Mononuclear cell (primary cell): Measurements from ENCODE around the gene SREBF1. TPM values are rescaled to one million over a fixed set of nuclear protein-coding genes. Genes with fewer than 3 reads are reported as not detected.

Source experiments
- H3K27me3 ChIP-seq: 2 replicates; pipeline ENCODE4 v1.6.0; 2011; ENCODE audit warnings: low read length, control low read depth; ENCODE audit not compliant: insufficient read depth
- H3K4me1 ChIP-seq: 2 replicates; pipeline ENCODE4 v1.5.1; 2011; ENCODE audit warnings: mild to moderate bottlenecking, low read length, control low read depth; ENCODE audit not compliant: insufficient read depth
- H3K4me3 ChIP-seq: 2 replicates; pipeline ENCODE4 v1.5.1; 2011; ENCODE audit warnings: mild to moderate bottlenecking, low read length, moderate library complexity
- H3K9me3 ChIP-seq: 2 replicates; pipeline ENCODE4 v1.5.1; 2011; ENCODE audit warnings: low read depth, mild to moderate bottlenecking, control low read depth, low read length
- total RNA-seq: library from RNA; depleted of rRNA; stranded (reverse); fragments of >200 nt; gene quantifications from one replicate; pipeline ENCODE4 v1.2.3, GENCODE V29; 2012

SREBF1 gene
- total RNA-seq, 1 donor = 61.9 TPM

DNA sequence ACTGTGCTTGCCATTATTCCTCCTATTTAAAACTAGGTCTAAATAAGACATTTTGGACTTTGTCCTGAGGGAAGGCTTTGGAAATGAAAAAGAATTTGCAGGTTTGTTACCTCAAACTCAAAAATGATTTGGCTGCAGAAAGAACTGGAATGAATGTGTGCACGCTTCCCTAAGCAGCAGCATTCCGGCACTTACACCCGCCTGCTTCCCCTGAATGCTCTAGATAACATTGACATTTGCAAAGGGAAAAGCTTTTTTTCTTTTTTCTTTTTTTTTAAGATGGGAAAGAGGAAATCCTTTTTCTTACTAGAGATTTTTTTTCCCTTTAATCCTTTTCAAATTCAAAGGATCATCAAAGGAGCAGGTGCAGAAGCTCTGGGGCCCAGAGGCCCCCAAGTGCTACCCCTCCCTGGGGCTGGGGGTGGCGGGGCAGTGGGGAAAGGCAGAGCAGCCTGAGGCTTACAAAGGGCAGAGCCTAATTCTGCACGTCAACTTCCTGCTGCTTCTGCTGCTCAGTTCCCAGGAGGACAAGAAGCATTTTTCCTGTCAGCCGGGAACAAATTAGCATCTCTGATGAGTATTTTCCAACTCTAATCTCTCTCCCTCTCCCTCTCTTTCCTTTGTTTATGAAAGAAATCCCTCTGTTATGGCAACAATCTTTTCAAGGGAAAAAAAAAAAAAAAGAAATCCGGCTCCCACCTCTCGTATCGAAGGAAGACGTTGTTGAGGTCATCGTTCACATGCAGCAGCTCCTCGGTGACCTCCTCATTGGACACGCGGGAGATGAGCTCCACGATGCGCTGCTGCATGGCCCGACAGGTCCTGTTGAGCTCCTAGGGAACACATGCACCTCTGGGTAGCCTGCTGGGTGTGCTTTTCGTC lies 32.1 kb upstream of the SREBF1 start:
- Histone ChIP-seq H3K4me3 (no peak overlapping the region), H3K27me3 (no peaks in the 10 kb centered on the region), H3K4me1 (peaks cover 1% of the 10 kb centered on the region), H3K9me3 (no peaks in the 10 kb centered on the region)

DNA sequence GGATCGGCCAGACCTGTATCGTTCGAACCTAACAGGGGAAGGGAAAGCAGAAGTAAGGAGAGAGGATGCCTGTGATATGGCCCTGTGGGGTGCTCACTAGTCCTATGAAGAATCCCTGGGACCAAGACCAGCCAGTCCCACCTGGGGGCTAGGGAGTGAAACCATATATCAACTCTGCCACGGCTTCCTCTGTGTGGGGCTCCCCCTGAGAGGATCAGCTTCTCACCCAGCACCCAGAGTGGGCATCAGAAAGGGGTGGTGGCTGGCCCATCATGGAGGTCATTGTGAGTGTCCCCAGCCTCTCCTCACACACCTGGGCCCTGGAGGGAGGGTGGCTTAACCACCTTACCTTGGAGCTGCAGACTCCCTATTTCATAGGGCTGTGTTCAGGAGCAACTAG lies 30.1 kb upstream of the SREBF1 start:
- Histone ChIP-seq H3K9me3 (no peaks in the 10 kb centered on the region), H3K4me1 (peaks cover 6% of the 10 kb centered on the region), H3K4me3 (no peak overlapping the region), H3K27me3 (no peaks in the 10 kb centered on the region)

DNA sequence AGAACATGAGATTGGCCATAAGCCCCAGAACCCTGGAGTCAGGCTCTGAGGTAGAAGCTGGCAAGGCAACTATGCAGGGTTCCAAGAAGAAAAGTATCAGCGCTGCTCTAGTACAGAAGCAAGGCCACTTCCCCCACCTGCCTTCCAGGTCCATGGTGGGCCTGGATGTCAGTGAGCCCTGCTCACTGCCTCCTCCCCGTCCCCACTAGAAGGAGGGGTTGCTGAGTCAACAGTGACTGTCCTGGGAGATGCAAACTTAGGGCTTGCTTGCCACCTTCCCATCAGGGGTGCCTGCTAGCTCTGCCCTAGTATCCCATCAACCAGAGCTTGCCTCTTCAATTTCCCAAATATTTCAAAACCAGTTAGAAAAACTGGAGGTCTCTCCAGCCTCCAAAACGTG lies 29.6 kb upstream of the SREBF1 start:
- Histone ChIP-seq H3K27me3 (no peaks in the 10 kb centered on the region), H3K9me3 (no peaks in the 10 kb centered on the region), H3K4me3 (no peak overlapping the region), H3K4me1 (peaks cover 6% of the 10 kb centered on the region)

DNA sequence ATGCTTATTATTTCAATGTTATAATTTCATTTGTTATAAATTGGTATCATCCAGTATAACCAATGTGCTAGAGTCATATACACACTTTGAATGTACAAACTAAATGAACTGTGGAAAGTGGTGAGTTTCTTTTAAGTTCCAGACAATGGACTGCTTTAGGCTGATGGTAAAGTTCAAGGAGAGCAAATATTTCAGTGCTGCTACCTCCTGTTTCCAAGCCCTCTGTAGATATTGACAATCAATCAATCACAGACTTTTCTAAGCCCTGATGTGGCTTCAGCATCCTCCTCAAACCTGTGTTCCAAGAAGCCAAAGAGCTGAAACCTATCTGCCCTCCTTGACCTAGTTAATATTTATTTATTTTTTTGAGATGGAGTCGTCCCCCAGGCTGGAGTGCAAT lies 28.2 kb upstream of the SREBF1 start:
- no peaks in the 10 kb centered on the region for H3K9me3 ChIP-seq
- peaks cover 8% of the 10 kb centered on the region for H3K4me1 ChIP-seq
- H3K27me3 ChIP-seq = no peaks in the 10 kb centered on the region
- H3K4me3 ChIP-seq = no peak overlapping the region

DNA sequence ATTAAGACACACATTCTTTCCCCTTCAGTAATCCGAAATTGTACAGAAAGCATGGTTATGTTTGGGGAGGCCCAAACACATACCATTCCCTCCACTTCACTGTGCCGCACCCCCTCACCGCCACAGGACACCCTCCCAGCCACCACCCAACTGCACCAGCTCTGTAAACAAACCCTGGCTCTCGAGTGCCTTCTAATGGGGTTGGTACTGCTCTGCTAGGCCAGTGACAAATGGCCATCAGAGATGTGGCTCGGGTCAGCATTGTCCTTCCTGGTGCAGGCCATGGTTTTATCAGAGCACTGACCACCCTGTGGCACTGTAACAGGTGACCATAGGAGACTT lies 24.0 kb upstream of the SREBF1 start:
- Histone ChIP-seq H3K27me3 (no peaks in the 10 kb centered on the region), H3K4me1 (peaks cover 10% of the 10 kb centered on the region), H3K9me3 (no peaks in the 10 kb centered on the region), H3K4me3 (no peak overlapping the region)

- Histone ChIP-seq H3K4me1 (peaks cover 10% of the 10 kb centered on the region), H3K9me3 (no peaks in the 10 kb centered on the region), H3K27me3 (no peaks in the 10 kb centered on the region), H3K4me3 (no peak overlapping the region)
These were observed 23.4 kb upstream of the SREBF1 start for GRCh38 chr17:17859909-17860765.

DNA sequence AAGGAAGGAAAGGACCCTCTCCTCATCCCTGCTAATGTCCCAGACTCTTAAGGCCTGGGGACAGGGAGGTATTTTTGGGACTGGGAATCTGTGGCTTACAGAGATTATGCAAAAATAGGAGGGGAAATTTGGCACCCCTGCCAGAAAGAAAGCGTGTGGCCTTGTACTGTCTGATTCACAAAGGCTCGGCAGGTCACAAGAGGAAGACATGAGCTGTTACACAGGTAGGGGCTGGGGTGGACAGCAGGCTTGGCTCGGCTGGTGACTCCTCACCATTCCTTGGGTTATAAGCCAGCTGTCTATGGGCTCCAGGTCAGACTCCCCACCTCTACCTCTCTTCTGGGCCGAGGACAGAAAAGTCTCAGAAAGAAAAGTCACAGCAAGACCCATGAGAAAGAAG lies 20.7 kb upstream of the SREBF1 start:
- Histone ChIP-seq H3K4me1 (peaks cover 4% of the 10 kb centered on the region), H3K4me3 (no peak overlapping the region), H3K27me3 (no peaks in the 10 kb centered on the region), H3K9me3 (no peaks in the 10 kb centered on the region)

- no peaks in the 10 kb centered on the region for H3K9me3 ChIP-seq
- no peaks in the 10 kb centered on the region for H3K27me3 ChIP-seq
- no peak overlapping the region for H3K4me3 ChIP-seq
- H3K4me1 ChIP-seq = peaks cover 10% of the 10 kb centered on the region
These were observed 19.6 kb upstream of the SREBF1 start for GRCh38 chr17:17856386-17856785.

DNA sequence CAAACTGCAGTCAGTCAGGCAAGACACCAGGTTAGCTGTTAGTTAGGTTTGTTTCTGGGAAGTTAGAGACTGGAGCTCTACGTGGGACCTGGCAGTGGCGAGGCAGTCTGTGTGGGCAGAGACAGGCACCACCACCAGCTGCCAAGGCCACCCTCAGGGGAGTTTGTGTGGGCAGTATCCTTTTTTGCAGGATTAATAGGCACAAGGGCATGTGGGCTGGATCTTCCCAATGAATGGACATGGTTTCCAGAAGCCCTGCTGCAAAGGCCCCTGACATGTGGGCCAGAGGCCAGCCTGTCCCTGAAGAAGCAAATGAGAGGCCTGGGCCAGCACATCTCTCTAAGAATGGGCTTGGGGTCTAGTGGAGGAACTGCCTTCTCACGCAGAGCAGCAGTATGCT lies 19.2 kb upstream of the SREBF1 start:
- Histone ChIP-seq H3K27me3 (no peaks in the 10 kb centered on the region), H3K9me3 (no peaks in the 10 kb centered on the region), H3K4me1 (peaks cover 14% of the 10 kb centered on the region), H3K4me3 (no peak overlapping the region)

- Histone ChIP-seq H3K27me3 (no peaks in the 10 kb centered on the region), H3K4me3 (no peak overlapping the region), H3K4me1 (peaks cover 30% of the 10 kb centered on the region), H3K9me3 (no peaks in the 10 kb centered on the region)
These were observed 17.1 kb upstream of the SREBF1 start for GRCh38 chr17:17853811-17854447.

DNA sequence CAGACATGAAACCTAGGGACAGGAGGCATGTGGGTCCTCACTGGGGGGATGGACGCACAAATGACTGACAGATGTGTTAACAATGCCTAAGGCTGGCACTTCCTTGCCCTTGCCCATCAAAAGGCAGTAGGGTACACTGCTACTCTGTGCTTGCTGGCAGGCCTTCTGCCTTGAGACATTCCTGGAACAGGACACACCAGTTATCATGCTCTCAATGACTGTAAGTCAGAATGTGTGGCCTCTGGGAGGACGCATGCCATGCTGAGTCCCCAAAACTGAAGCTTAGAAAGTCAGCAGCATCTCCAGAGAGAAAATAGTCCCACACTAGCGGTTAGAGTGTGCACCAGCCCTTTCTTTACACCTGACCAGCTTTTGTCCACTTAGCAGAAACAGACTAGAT lies 16.1 kb upstream of the SREBF1 start:
- Histone ChIP-seq H3K4me1 (peaks cover 40% of the 10 kb centered on the region), H3K4me3 (no peak overlapping the region), H3K27me3 (no peaks in the 10 kb centered on the region), H3K9me3 (no peaks in the 10 kb centered on the region)

- Histone ChIP-seq H3K4me3 (no peak overlapping the region), H3K4me1 (peaks cover 46% of the 10 kb centered on the region)
These were observed 14.6 kb upstream of the SREBF1 start for GRCh38 chr17:17851103-17852002.

GRCh38 chr17:17849845-17850373 lies 13.1 kb upstream of the SREBF1 start:
- no peaks in the 10 kb centered on the region for H3K9me3 ChIP-seq
- H3K4me1 ChIP-seq = peaks cover 46% of the 10 kb centered on the region
- no peaks in the 10 kb centered on the region for H3K27me3 ChIP-seq
- no peak overlapping the region for H3K4me3 ChIP-seq

More at GRCh38 chr17:17851103-17852002, 14.6 kb upstream of the SREBF1 start:
- Histone ChIP-seq H3K27me3 (no peaks in the 10 kb centered on the region), H3K9me3 (no peaks in the 10 kb centered on the region)

GRCh38 chr17:17849147-17849820 lies 12.5 kb upstream of the SREBF1 start:
- Histone ChIP-seq H3K4me1 (peaks cover 46% of the 10 kb centered on the region), H3K4me3 (no peak overlapping the region), H3K9me3 (no peaks in the 10 kb centered on the region)

More at GRCh38 chr17:17849147-17849820, 12.5 kb upstream of the SREBF1 start:
- no peaks in the 10 kb centered on the region for H3K27me3 ChIP-seq
